ENCODE data around the gene SARS1.

SARS1 gene

GRCh38 chr1:109239047-109239408 lies 25.3 kb downstream of the SARS1 start:
- TF ChIP-seq, protein P1, sequence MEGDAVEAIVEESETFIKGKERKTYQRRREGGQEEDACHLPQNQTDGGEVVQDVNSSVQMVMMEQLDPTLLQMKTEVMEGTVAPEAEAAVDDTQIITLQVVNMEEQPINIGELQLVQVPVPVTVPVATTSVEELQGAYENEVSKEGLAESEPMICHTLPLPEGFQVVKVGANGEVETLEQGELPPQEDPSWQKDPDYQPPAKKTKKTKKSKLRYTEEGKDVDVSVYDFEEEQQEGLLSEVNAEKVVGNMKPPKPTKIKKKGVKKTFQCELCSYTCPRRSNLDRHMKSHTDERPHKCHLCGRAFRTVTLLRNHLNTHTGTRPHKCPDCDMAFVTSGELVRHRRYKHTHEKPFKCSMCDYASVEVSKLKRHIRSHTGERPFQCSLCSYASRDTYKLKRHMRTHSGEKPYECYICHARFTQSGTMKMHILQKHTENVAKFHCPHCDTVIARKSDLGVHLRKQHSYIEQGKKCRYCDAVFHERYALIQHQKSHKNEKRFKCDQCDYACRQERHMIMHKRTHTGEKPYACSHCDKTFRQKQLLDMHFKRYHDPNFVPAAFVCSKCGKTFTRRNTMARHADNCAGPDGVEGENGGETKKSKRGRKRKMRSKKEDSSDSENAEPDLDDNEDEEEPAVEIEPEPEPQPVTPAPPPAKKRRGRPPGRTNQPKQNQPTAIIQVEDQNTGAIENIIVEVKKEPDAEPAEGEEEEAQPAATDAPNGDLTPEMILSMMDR (IDR thresholded peaks at IDR 0.05; ENCODE audit: insufficient read depth, low read length) = no peak
- no peak for TF ChIP-seq SPI1 (IDR thresholded peaks at IDR 0.05; ENCODE audit: borderline replicate concordance, low read depth)
- no peak for TF ChIP-seq POLR2AphosphoS5 (IDR thresholded peaks at IDR 0.05; ENCODE audit: low read depth)
- TF ChIP-seq, protein P2, sequence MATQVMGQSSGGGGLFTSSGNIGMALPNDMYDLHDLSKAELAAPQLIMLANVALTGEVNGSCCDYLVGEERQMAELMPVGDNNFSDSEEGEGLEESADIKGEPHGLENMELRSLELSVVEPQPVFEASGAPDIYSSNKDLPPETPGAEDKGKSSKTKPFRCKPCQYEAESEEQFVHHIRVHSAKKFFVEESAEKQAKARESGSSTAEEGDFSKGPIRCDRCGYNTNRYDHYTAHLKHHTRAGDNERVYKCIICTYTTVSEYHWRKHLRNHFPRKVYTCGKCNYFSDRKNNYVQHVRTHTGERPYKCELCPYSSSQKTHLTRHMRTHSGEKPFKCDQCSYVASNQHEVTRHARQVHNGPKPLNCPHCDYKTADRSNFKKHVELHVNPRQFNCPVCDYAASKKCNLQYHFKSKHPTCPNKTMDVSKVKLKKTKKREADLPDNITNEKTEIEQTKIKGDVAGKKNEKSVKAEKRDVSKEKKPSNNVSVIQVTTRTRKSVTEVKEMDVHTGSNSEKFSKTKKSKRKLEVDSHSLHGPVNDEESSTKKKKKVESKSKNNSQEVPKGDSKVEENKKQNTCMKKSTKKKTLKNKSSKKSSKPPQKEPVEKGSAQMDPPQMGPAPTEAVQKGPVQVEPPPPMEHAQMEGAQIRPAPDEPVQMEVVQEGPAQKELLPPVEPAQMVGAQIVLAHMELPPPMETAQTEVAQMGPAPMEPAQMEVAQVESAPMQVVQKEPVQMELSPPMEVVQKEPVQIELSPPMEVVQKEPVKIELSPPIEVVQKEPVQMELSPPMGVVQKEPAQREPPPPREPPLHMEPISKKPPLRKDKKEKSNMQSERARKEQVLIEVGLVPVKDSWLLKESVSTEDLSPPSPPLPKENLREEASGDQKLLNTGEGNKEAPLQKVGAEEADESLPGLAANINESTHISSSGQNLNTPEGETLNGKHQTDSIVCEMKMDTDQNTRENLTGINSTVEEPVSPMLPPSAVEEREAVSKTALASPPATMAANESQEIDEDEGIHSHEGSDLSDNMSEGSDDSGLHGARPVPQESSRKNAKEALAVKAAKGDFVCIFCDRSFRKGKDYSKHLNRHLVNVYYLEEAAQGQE (IDR thresholded peaks at IDR 0.05; ENCODE audit: insufficient replicate concordance, low read depth) = no peak
- no peak for TF ChIP-seq GABPA (IDR thresholded peaks at IDR 0.05; ENCODE audit: low read depth)
- H3K27ac ChIP-seq (replicated peaks) = no peak overlapping the region
- no peaks in the 10 kb centered on the region for H3K27me3 ChIP-seq (ENCODE audit: insufficient read depth, poor library complexity, severe bottlenecking)
- no peak overlapping the region for H3K4me3 ChIP-seq (replicated peaks; ENCODE audit: insufficient read depth, low read length)
- DNase-seq (ENCODE audit: low read depth in 1 of 2, low spot score in 1 of 2) = no peak

GRCh38 chr1:109239409-109240068 lies 25.8 kb downstream of the SARS1 start:
- TF ChIP-seq, protein P2 (IDR thresholded peaks at IDR 0.05; ENCODE audit: insufficient replicate concordance, low read depth) = no peak
- 0 out of 2 replicates have a peak, but pooled peaks have one; percentile 27 for TF ChIP-seq POLR2AphosphoS5 (IDR thresholded peaks at IDR 0.05; ENCODE audit: low read depth)
- TF ChIP-seq GABPA (IDR thresholded peaks at IDR 0.05; ENCODE audit: low read depth) = no peak
- TF ChIP-seq, protein P1 (IDR thresholded peaks at IDR 0.05; ENCODE audit: insufficient read depth, low read length) = peak; percentile 27
- TF ChIP-seq SPI1 (IDR thresholded peaks at IDR 0.05; ENCODE audit: borderline replicate concordance, low read depth) = no peak
- Histone ChIP-seq H3K27me3 (ENCODE audit: insufficient read depth, poor library complexity, severe bottlenecking) (no peaks in the 10 kb centered on the region), H3K27ac (replicated peaks) (no peak overlapping the region), H3K4me3 (replicated peaks; ENCODE audit: insufficient read depth, low read length) (no peak overlapping the region)
- peak in 1 of 2 experiments; percentile 36 for DNase-seq (ENCODE audit: low read depth in 1 of 2, low spot score in 1 of 2)

- Histone ChIP-seq H3K27ac (replicated peaks) (no peak overlapping the region), H3K4me3 (replicated peaks; ENCODE audit: insufficient read depth, low read length) (no peak overlapping the region), H3K27me3 (ENCODE audit: insufficient read depth, poor library complexity, severe bottlenecking) (no peaks in the 10 kb centered on the region)
- DNase-seq (ENCODE audit: low read depth in 1 of 2, low spot score in 1 of 2) = peak in 1 of 2 experiments; percentile 26
- TF ChIP-seq POLR2AphosphoS5 (IDR thresholded peaks at IDR 0.05; ENCODE audit: low read depth) (0 out of 2 replicates have a peak, but pooled peaks have one; percentile 13), GABPA (IDR thresholded peaks at IDR 0.05; ENCODE audit: low read depth) (no peak)
Measured at GRCh38 chr1:109240158-109241152, 26.7 kb downstream of the SARS1 start.

DNA sequence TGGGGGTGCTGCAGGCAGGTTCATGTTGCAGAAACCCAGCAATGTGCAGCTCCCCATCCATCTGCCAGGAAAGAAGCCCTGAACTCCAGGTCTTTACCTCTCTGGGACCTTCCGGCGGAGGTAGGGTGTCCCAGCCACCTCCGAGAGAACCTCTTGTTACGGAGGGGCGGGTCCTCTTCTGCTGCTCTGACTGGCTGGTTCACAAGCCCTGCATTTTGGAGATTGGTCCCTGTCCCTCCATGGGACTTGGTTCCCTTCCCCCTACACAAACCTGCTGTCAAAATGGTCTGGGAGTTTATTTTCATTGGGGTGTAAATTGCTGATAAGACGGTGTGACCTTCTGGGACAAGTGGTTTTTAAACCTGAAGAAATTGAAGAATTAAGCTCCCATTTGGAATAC lies 27.6 kb downstream of the SARS1 start:
- Histone ChIP-seq H3K4me3 (replicated peaks; ENCODE audit: insufficient read depth, low read length) (no peak overlapping the region), H3K27ac (replicated peaks) (no peak overlapping the region), H3K27me3 (ENCODE audit: insufficient read depth, poor library complexity, severe bottlenecking) (no peaks in the 10 kb centered on the region)
- DNase-seq (ENCODE audit: low read depth in 1 of 2, low spot score in 1 of 2) = no peak
- TF ChIP-seq, protein P1 (IDR thresholded peaks at IDR 0.05; ENCODE audit: insufficient read depth, low read length) = no peak
- TF ChIP-seq, protein P2 (IDR thresholded peaks at IDR 0.05; ENCODE audit: insufficient replicate concordance, low read depth) = no peak
- no peak for TF ChIP-seq GABPA (IDR thresholded peaks at IDR 0.05; ENCODE audit: low read depth)
- TF ChIP-seq SPI1 (IDR thresholded peaks at IDR 0.05; ENCODE audit: borderline replicate concordance, low read depth) = no peak
- no peak for TF ChIP-seq POLR2AphosphoS5 (IDR thresholded peaks at IDR 0.05; ENCODE audit: low read depth)

All from HL-60 (cell line).